ENCODE data around the gene OR4D11. TPM values are rescaled to one million over a fixed set of nuclear protein-coding genes. Genes with fewer than 3 reads are reported as not detected.
"Not testable (repeated sequence)": the region's sequence is repeated elsewhere in the genome, so short reads cannot be mapped to it uniquely, and the experiment has no call there.

OR4D11 gene
- total and polyA plus RNA-seq, 2 donors (not counting 1 experiment from before 2014, with no cell fraction given), result not detected

GRCh38 chr11:59545179-59546020 is 42.0 kb downstream of the OR4D11 start:
- H3K4me2 ChIP-seq (replicated peaks; ENCODE audit: low read depth, low read length, poor library complexity, severe bottlenecking), result no peak overlapping the region
- Mint-ChIP-seq H3K4me1 (peaks cover 7% of the 10 kb centered on the region), H3K27me3 (peaks cover 6% of the 10 kb centered on the region), H3K9me3 (ENCODE audit: insufficient read depth) (no peaks in the 10 kb centered on the region), H3K27ac (no peak overlapping the region), H3K4me3 (no peak overlapping the region)
- intact Hi-C loops (cut with micrococcal nuclease), result no loop called here
- ATAC-seq (ENCODE audit: low read depth) (no peak), DNase-seq (no peak)
- peaks cover 3% of the 10 kb centered on the region in 2 donors for H3K4me1 ChIP-seq (ENCODE audit: control insufficient read depth in 2 of 2, insufficient read depth in 2 of 2, low read length in 2 of 2)
- H2AFZ ChIP-seq (ENCODE audit: insufficient read depth, low read depth, low read length, poor library complexity, severe bottlenecking), result no peak overlapping the region
- no peaks in the 10 kb centered on the region for H3K27me3 ChIP-seq (replicated peaks in 1 of 4; ENCODE audit: control extremely low read depth in 1 of 4, control insufficient read depth in 3 of 4, insufficient read depth in 4 of 4, low read length in 3 of 4)
- ChIA-PET POLR2A (no interaction called here), CTCF (no interaction called here)
- H3K36me3 ChIP-seq (replicated peaks in 1 of 2; ENCODE audit: control extremely low read depth in 1 of 2, control insufficient read depth in 1 of 2, extremely low read depth in 1 of 2, insufficient read depth in 2 of 2, low read length in 1 of 2), result no peaks in the 10 kb centered on the region
- H3K9me3 ChIP-seq (ENCODE audit: control extremely low read depth in 1 of 3, control insufficient read depth in 2 of 3, insufficient read depth in 1 of 3, low read length in 2 of 3), result no peaks in the 10 kb centered on the region
- WGBS (ENCODE audit: insufficient coverage), result 98% methylated on average over 19 of the region's 24 CpGs
- H3K79me2 ChIP-seq (ENCODE audit: control insufficient read depth, insufficient read depth, low read length), result no peaks in the 10 kb centered on the region
- TF ChIP-seq EZH2 (IDR thresholded peaks at IDR 0.05; ENCODE audit: borderline replicate concordance, insufficient read depth, low read depth, low read length, poor library complexity, severe bottlenecking) (no peak), CTCF (IDR thresholded peaks at IDR 0.05) (no peak)
- no peak overlapping the region for H3K4me3 ChIP-seq (ENCODE audit: control extremely low read depth in 1 of 5, extremely low read depth in 1 of 5, insufficient read depth in 1 of 5, low read depth in 2 of 5, low read length in 4 of 5)
- H3K9ac ChIP-seq (ENCODE audit: low read length), result no peak overlapping the region
- no peaks in the 10 kb centered on the region for H4K20me1 ChIP-seq (ENCODE audit: control insufficient read depth, insufficient read depth, low read length, poor library complexity, severe bottlenecking)
- H3K27ac ChIP-seq (ENCODE audit: low read length in 2 of 2), result no peak overlapping the region

GRCh38 chr11:59547605-59548308 is 44.4 kb downstream of the OR4D11 start:
- H3K27me3 Mint-ChIP-seq; H3K27ac Mint-ChIP-seq; H3K4me3 ChIP-seq (ENCODE audit: control extremely low read depth in 1 of 5, extremely low read depth in 1 of 5, insufficient read depth in 1 of 5, low read depth in 2 of 5, low read length in 4 of 5); CTCF ChIA-PET; H3K4me3 Mint-ChIP-seq; H2AFZ ChIP-seq (ENCODE audit: insufficient read depth, low read depth, low read length, poor library complexity, severe bottlenecking); ATAC-seq (ENCODE audit: low read depth); H4K20me1 ChIP-seq (ENCODE audit: control insufficient read depth, insufficient read depth, low read length, poor library complexity, severe bottlenecking); H3K9ac ChIP-seq (ENCODE audit: low read length); H3K27me3 ChIP-seq (replicated peaks in 1 of 4; ENCODE audit: control extremely low read depth in 1 of 4, control insufficient read depth in 3 of 4, insufficient read depth in 4 of 4, low read length in 3 of 4); H3K79me2 ChIP-seq (ENCODE audit: control insufficient read depth, insufficient read depth, low read length); H3K27ac ChIP-seq (ENCODE audit: low read length in 2 of 2); H3K9me3 Mint-ChIP-seq (ENCODE audit: insufficient read depth); DNase-seq; H3K9me3 ChIP-seq (ENCODE audit: control extremely low read depth in 1 of 3, control insufficient read depth in 2 of 3, insufficient read depth in 1 of 3, low read length in 2 of 3); H3K36me3 ChIP-seq (replicated peaks in 1 of 2; ENCODE audit: control extremely low read depth in 1 of 2, control insufficient read depth in 1 of 2, extremely low read depth in 1 of 2, insufficient read depth in 2 of 2, low read length in 1 of 2); H3K4me2 ChIP-seq (replicated peaks; ENCODE audit: low read depth, low read length, poor library complexity, severe bottlenecking); intact Hi-C loops (cut with micrococcal nuclease): not testable (repeated sequence)
- no CpG with 5 or more reads among the region's 5 CpGs for WGBS (ENCODE audit: insufficient coverage)
- H3K4me1 ChIP-seq (ENCODE audit: control insufficient read depth in 2 of 2, insufficient read depth in 2 of 2, low read length in 2 of 2), result peaks cover 8 to 17% of the 10 kb centered on the region in 2 donors
- peaks cover 24% of the 10 kb centered on the region for H3K4me1 Mint-ChIP-seq
- POLR2A ChIA-PET, result interaction anchor here (0.6 kb wide), 1 partner anchor 11 kb away, joined by 4 read pairs; no protein-coding TSS in a partner anchor
